Lower leg skin (tissue), 4 donors: ENCODE data around the gene INSYN2B. TPM values are rescaled to one million over a fixed set of nuclear protein-coding genes. Genes with fewer than 3 reads are reported as not detected.

Experiments used
- DNase-seq, 2 donors: peaks; one replicate each; pipeline ENCODE4 v3.0.0-alpha.2; 2019; ENCODE audit warnings: low spot score in 2 of 2
- H3K4me3 ChIP-seq: fragments of 200-600 bp; sonication (generic); 2 replicates; pipeline ENCODE4 v1.5.1; 2017; ENCODE audit warnings: mild to moderate bottlenecking, low read depth; ENCODE audit not compliant: poor library complexity, severe bottlenecking
- CTCF ChIP-seq, 3 donors: fragments of 450-650 bp; IDR thresholded peaks; one replicate each; pipeline ENCODE4 v1.5.1; 2016; ENCODE audit warnings: antibody characterized with exemption in 3 of 3, mild to moderate bottlenecking in 3 of 3, moderate library complexity in 2 of 3
- POLR2A ChIP-seq, 2 donors: fragments of 450-650 bp; IDR thresholded peaks; one replicate each; pipeline ENCODE4 v1.6.1; 2016 to 2017; ENCODE audit warnings: antibody characterized with exemption in 2 of 2, mild to moderate bottlenecking in 1 of 2, moderate library complexity in 1 of 2
- WGBS, 2 donors: methylation state at CpG; one replicate each; pipeline ENCODE4 v1.1.5; 2018; 5-methylcytosine and 5-hydroxymethylcytosine counted together
- intact Hi-C: fragments of 100-400 bp; cut with DNase I; formaldehyde crosslinking; loops from one replicate; pipeline ENCODE4 v1.15.0; 2023; ENCODE audit warnings: low total_unique reads
- total RNA-seq, 4 donors: library from RNA; depleted of rRNA; stranded (reverse); fragments of >200 nt; gene quantifications; one replicate each; pipeline ENCODE4 v1.1.0, GENCODE V29; 2016

INSYN2B gene
- total RNA-seq, 4 donors from 2014 or later = 0.15 to 2.0 (median 0.82) TPM

GRCh38 chr5:169988947-169989346 lies 8.7 kb upstream of the INSYN2B start:
- DNase-seq = no peak
- H3K4me3 ChIP-seq = no peak overlapping the region
- intact Hi-C loops = no loop called here
- 84 to 88% methylated on average over 1 of the region's 1 CpG for WGBS, 2 donors
- TF ChIP-seq POLR2A (IDR thresholded peaks at IDR 0.05) (no peak), CTCF (IDR thresholded peaks at IDR 0.05) (no peak)

GRCh38 chr5:169988206-169988605 lies 7.9 kb upstream of the INSYN2B start:
- TF ChIP-seq CTCF (IDR thresholded peaks at IDR 0.05) (no peak), POLR2A (IDR thresholded peaks at IDR 0.05) (no peak)
- H3K4me3 ChIP-seq = no peak overlapping the region
- 90 to 93% methylated on average over 4 of the region's 4 CpGs for WGBS, 2 donors
- DNase-seq = no peak
- intact Hi-C loops = no loop called here

GRCh38 chr5:169979871-169980270 lies 424 bp downstream of the INSYN2B start:
- DNase-seq = no peak
- intact Hi-C loops = no loop called here
- TF ChIP-seq CTCF (IDR thresholded peaks at IDR 0.05) = no peak
- no peak for TF ChIP-seq POLR2A (IDR thresholded peaks at IDR 0.05)
- WGBS, 2 donors = 17% methylated on average over 3 of the region's 3 CpGs
- no peak overlapping the region for H3K4me3 ChIP-seq

- H3K4me3 ChIP-seq = no peak overlapping the region
- WGBS, 2 donors = 40 to 43% methylated on average over 7 of the region's 7 CpGs
- no peak for DNase-seq
- intact Hi-C loops = no loop called here
- TF ChIP-seq CTCF (IDR thresholded peaks at IDR 0.05) = no peak
- no peak for TF ChIP-seq POLR2A (IDR thresholded peaks at IDR 0.05)
These were observed 1.6 kb downstream of the INSYN2B start for GRCh38 chr5:169978714-169979113.

- H3K4me3 ChIP-seq = no peak overlapping the region
- intact Hi-C loops = no loop called here
- DNase-seq = no peak
- 70 to 78% methylated on average over 6 of the region's 6 CpGs for WGBS, 2 donors
- TF ChIP-seq POLR2A (IDR thresholded peaks at IDR 0.05) (no peak), CTCF (IDR thresholded peaks at IDR 0.05) (no peak)
These were observed 6.0 kb downstream of the INSYN2B start for GRCh38 chr5:169974121-169974770.

- intact Hi-C loops = no loop called here
- no peak for DNase-seq
- TF ChIP-seq POLR2A (IDR thresholded peaks at IDR 0.05) (no peak), CTCF (IDR thresholded peaks at IDR 0.05) (no peak)
- 73 to 82% methylated on average over 3 of the region's 3 CpGs for whole genome bisulfite sequencing, 2 donors
- H3K4me3 ChIP-seq = no peak overlapping the region
These were observed 7.2 kb downstream of the INSYN2B start for GRCh38 chr5:169973056-169973455.
